Measurements from ENCODE around the gene SLC50A1. TPM values are rescaled to one million over a fixed set of nuclear protein-coding genes. Genes with fewer than 3 reads are reported as not detected.

SLC50A1 gene
- total and polyA plus RNA-seq, 2 of the 8 experiments (the other 6 are each of a cell fraction or from before 2014, with no cell fraction given), result 36.5 to 90.8 TPM

- TF ChIP-seq TAF1 (IDR thresholded peaks at IDR 0.05; ENCODE audit: low read depth, low read length), result 0 out of 2 replicates have a peak, but pooled peaks have one; percentile 27
- peak; percentile 53 for TF ChIP-seq E2F6 (IDR thresholded peaks at IDR 0.05)
- TF ChIP-seq HDAC2 (IDR thresholded peaks at IDR 0.05; ENCODE audit: borderline replicate concordance in 1 of 2, low read depth in 2 of 2, low read length in 2 of 2), result no peak
- TF ChIP-seq SAP30 (IDR thresholded peaks at IDR 0.05; ENCODE audit: insufficient read depth, insufficient replicate concordance, low read length), result no peak
- peak in 2 of 3 experiments; percentile 80 to 98; a peak in 3 of 4 replicates for TF ChIP-seq CTCF (IDR thresholded peaks at IDR 0.05; ENCODE audit: control extremely low read depth in 1 of 3, insufficient read depth in 1 of 3, low read depth in 1 of 3, low read length in 3 of 3)
- TF ChIP-seq SP2 (IDR thresholded peaks at IDR 0.05; ENCODE audit: low read length), result no peak
- no peak for TF ChIP-seq RFX5 (IDR thresholded peaks at IDR 0.05; ENCODE audit: borderline replicate concordance, low read depth, low read length)
- no peak for TF ChIP-seq POU5F1 (IDR thresholded peaks at IDR 0.05; ENCODE audit: low read depth, low read length)
- TF ChIP-seq HDAC6 (IDR thresholded peaks at IDR 0.05; ENCODE audit: low read depth, low read length), result no peak
- no peak for TF ChIP-seq ASH2L (IDR thresholded peaks at IDR 0.05; ENCODE audit: low read length)
- TF ChIP-seq TAF7 (optimal IDR thresholded peaks at IDR 0.05; ENCODE audit: borderline replicate concordance, low read depth, low read length), result no peak
- TF ChIP-seq JUND (IDR thresholded peaks at IDR 0.05; ENCODE audit: low read length), result no peak
- TF ChIP-seq EGR1 (IDR thresholded peaks at IDR 0.05; ENCODE audit: borderline replicate concordance, low read depth, low read length), result no peak
- TF ChIP-seq CBX8 (IDR thresholded peaks at IDR 0.05; ENCODE audit: borderline replicate concordance, low read depth, low read length), result no peak
- TF ChIP-seq POLR2AphosphoS5 (IDR thresholded peaks at IDR 0.05; ENCODE audit: low read depth, low read length), result no peak
- no peak for TF ChIP-seq SIRT6 (IDR thresholded peaks at IDR 0.05; ENCODE audit: low read length)
- no peak for TF ChIP-seq SIX5 (IDR thresholded peaks at IDR 0.05; ENCODE audit: low read depth, low read length)
- no peak for TF ChIP-seq ZNF274 (IDR thresholded peaks at IDR 0.05; ENCODE audit: borderline replicate concordance, extremely low read depth, low read length)
- no peak for TF ChIP-seq RXRA (IDR thresholded peaks at IDR 0.05; ENCODE audit: insufficient read depth, low read depth, low read length)
- no peak for TF ChIP-seq SRF (IDR thresholded peaks at IDR 0.05; ENCODE audit: low read depth, low read length)
- TF ChIP-seq SP1 (IDR thresholded peaks at IDR 0.05; ENCODE audit: low read depth, low read length), result no peak
- TF ChIP-seq GABPA (IDR thresholded peaks at IDR 0.05; ENCODE audit: borderline replicate concordance, insufficient read depth, low read length), result peak; percentile 41; the same call in 1 of the 2 replicates
These were observed 49.4 kb upstream of the SLC50A1 start (continued) for GRCh38 chr1:155086128-155086741.
